SK-N-SH (cell line): ENCODE data around the gene BTG4. TPM values are rescaled to one million over a fixed set of nuclear protein-coding genes. Genes with fewer than 3 reads are reported as not detected.

Source experiments
- CTCF ChIA-PET: fragments of 300-600, 350-600 bp; formaldehyde crosslinking; extraction: SDS; loops from one replicate; lab custom pipeline; 2021; lab: Yijun Ruan, JAX
- POLR2A ChIA-PET: fragments of 350-600 bp; sonication (Branson Sonifier 250); formaldehyde crosslinking; extraction: SDS; loops from one replicate; lab custom pipeline; 2020; ENCODE audit warnings: antibody characterized with exemption, inconsistent platforms; lab: Yijun Ruan, JAX
- DNase-seq: peaks from one replicate; pipeline ENCODE4 v3.0.0; 2012
- H2AFZ ChIP-seq: fragments of 200-600 bp; sonication (generic); 2 replicates; pipeline ENCODE4 v1.8.1; 2016; ENCODE audit warnings: antibody characterized with exemption, mild to moderate bottlenecking, low read depth
- H3F3A ChIP-seq: fragments of 200-600 bp; sonication (generic); replicated peaks from 2 replicates; pipeline ENCODE3; 2016; ENCODE audit warnings: antibody characterized with exemption, mild to moderate bottlenecking; ENCODE audit not compliant: insufficient read depth
- H3K27ac ChIP-seq, 2 experiments: fragments of 200-500 bp in 1 of 2; fragments of 200-600 bp in 1 of 2; sonication (Bioruptor generic) in 1 of 2; sonication (generic), shearing (Covaris generic) in 1 of 2; 2 replicates each; pipeline versions ENCODE4 v1.5.1 to v1.6.1; 2014 to 2016; ENCODE audit warnings: low read depth in 2 of 2, inconsistent platforms in 1 of 2, low read length in 1 of 2, mild to moderate bottlenecking in 1 of 2, mixed read lengths in 1 of 2
- H3K27me3 ChIP-seq: fragments of 200-600 bp; sonication (generic), shearing (Covaris generic); 2 replicates; pipeline ENCODE4 v1.6.1; 2016; ENCODE audit warnings: mixed run types; ENCODE audit not compliant: insufficient read depth
- H3K36me3 ChIP-seq, 2 experiments: fragments of 200-500 bp in 1 of 2; fragments of 200-600 bp in 1 of 2; sonication (Bioruptor generic) in 1 of 2; sonication (generic) in 1 of 2; replicated peaks in 1 of 2; 2 replicates each; pipeline versions ENCODE3 to v1.5.1; 2014 to 2016; ENCODE audit warnings: low read length in 1 of 2, mild to moderate bottlenecking in 1 of 2; ENCODE audit not compliant: insufficient read depth in 2 of 2, control insufficient read depth in 1 of 2
- H3K4me1 ChIP-seq, 2 experiments: fragments of 200-500 bp in 1 of 2; fragments of 200-600 bp in 1 of 2; sonication (Bioruptor generic) in 1 of 2; sonication (generic), shearing (Covaris generic) in 1 of 2; 2 replicates each; pipeline versions ENCODE4 v1.5.1 to v1.6.1; 2014 to 2016; ENCODE audit warnings: low read depth in 1 of 2, low read length in 1 of 2, mixed run types in 1 of 2; ENCODE audit not compliant: insufficient read depth in 2 of 2, control insufficient read depth in 1 of 2
- H3K4me2 ChIP-seq: fragments of 200-600 bp; sonication (generic), shearing (Covaris generic); 2 replicates; pipeline ENCODE4 v1.6.1; 2017; ENCODE audit warnings: mixed run types
- H3K4me3 ChIP-seq, 2 experiments: fragments of 200-500 bp in 1 of 2; fragments of 200-600 bp in 1 of 2; sonication (Bioruptor generic) in 1 of 2; sonication (generic), shearing (Covaris generic) in 1 of 2; 2 replicates each; pipeline versions ENCODE4 v1.5.1 to v1.8.1; 2014 to 2016; ENCODE audit warnings: low read depth in 2 of 2, inconsistent platforms in 1 of 2, low read length in 1 of 2, mild to moderate bottlenecking in 1 of 2, mixed read lengths in 1 of 2, moderate library complexity in 1 of 2
- H3K79me2 ChIP-seq: fragments of 200-600 bp; sonication (generic); 2 replicates; pipeline ENCODE4 v1.8.1; 2017; ENCODE audit warnings: mild to moderate bottlenecking; ENCODE audit not compliant: insufficient read depth
- H3K9ac ChIP-seq: fragments of 200-600 bp; sonication (generic); 2 replicates; pipeline ENCODE4 v1.6.1; 2017; ENCODE audit warnings: mixed run types
- H3K9me2 ChIP-seq: fragments of 200-600 bp; sonication (generic); 2 replicates; pipeline ENCODE4 v1.6.1; 2017; ENCODE audit warnings: mixed run types
- H3K9me3 ChIP-seq: fragments of 200-600 bp; sonication (generic); 2 replicates; pipeline ENCODE4 v1.6.1; 2017; ENCODE audit warnings: mixed run types, mild to moderate bottlenecking, moderate library complexity
- H4K20me1 ChIP-seq: fragments of 200-600 bp; sonication (generic); 2 replicates; pipeline ENCODE4 v1.6.1; 2017; ENCODE audit warnings: mild to moderate bottlenecking, mixed run types; ENCODE audit not compliant: insufficient read depth
- ELF1 ChIP-seq: IDR thresholded peaks from 2 replicates; pipeline ENCODE4 v1.4.0; 2012
- EZH2phosphoT487 ChIP-seq: fragments of 200-600 bp; sonication (generic); IDR thresholded peaks from 2 replicates; pipeline ENCODE4 v1.6.1; 2017; ENCODE audit warnings: low read depth, mixed run types, mild to moderate bottlenecking, antibody characterized with exemption, moderate library complexity, borderline replicate concordance
- FOSL2 ChIP-seq: IDR thresholded peaks from 2 replicates; pipeline ENCODE4 v1.4.0; 2012; ENCODE audit warnings: low read depth, mild to moderate bottlenecking, moderate library complexity, borderline replicate concordance
- GABPA ChIP-seq: IDR thresholded peaks from 2 replicates; pipeline ENCODE4 v1.4.0; 2012; ENCODE audit warnings: low read depth, mild to moderate bottlenecking
- GATA2 ChIP-seq: sonication (generic); formaldehyde crosslinking; IDR thresholded peaks from 2 replicates; pipeline ENCODE4 v1.5.0; 2020; ENCODE audit warnings: mild to moderate bottlenecking, missing genetic modification reagents
- JUND ChIP-seq: IDR thresholded peaks from 2 replicates; pipeline ENCODE4 v1.4.0; 2012
- MXI1 ChIP-seq: IDR thresholded peaks from 2 replicates; pipeline ENCODE4 v1.6.1; 2012; ENCODE audit warnings: mild to moderate bottlenecking, low read depth, low read length, improper control_type of control experiment
- POLR2AphosphoS5 ChIP-seq: IDR thresholded peaks from 2 replicates; pipeline ENCODE4 v1.6.1; 2012; ENCODE audit warnings: low read depth, low read length
- RAD21 ChIP-seq: IDR thresholded peaks from 2 replicates; pipeline ENCODE4 v1.6.1; 2012; ENCODE audit warnings: mild to moderate bottlenecking, low read length
- TCF12 ChIP-seq: IDR thresholded peaks from 2 replicates; pipeline ENCODE4 v1.4.0; 2012
- WGBS: methylation state at CpG from one replicate; pipeline ENCODE4 v1.1.6; 2017; ENCODE audit warnings: low lambda C conversion rate; 5-methylcytosine and 5-hydroxymethylcytosine counted together
- polyA plus RNA-seq, 3 experiments: library from polyadenylated mRNA; depleted of rRNA; stranded (reverse); fragments of >200 nt; gene quantifications; 2 replicates each; pipeline ENCODE4 v1.2.3, GENCODE V29; 2012
- TF ChIP-seq, protein P1 (sequence below): fragments of 150-350 bp; IDR thresholded peaks from 2 replicates; pipeline ENCODE4 v1.6.1; 2016; ENCODE audit warnings: mild to moderate bottlenecking, low read depth, low read length
- TF ChIP-seq, protein P2 (sequence below): IDR thresholded peaks from 2 replicates; pipeline ENCODE4 v1.4.0; 2012; ENCODE audit warnings: low read depth, borderline replicate concordance
- TF ChIP-seq, protein P3 (sequence below): fragments of 150-350 bp; IDR thresholded peaks from 2 replicates; pipeline ENCODE4 v1.6.1; 2017; ENCODE audit warnings: antibody characterized with exemption, low read length, low read depth, borderline replicate concordance

Gene BTG4
- polyA plus RNA-seq, 1 of the 3 experiments (the other 2 are of a cell fraction): 0.26 TPM

DNA sequence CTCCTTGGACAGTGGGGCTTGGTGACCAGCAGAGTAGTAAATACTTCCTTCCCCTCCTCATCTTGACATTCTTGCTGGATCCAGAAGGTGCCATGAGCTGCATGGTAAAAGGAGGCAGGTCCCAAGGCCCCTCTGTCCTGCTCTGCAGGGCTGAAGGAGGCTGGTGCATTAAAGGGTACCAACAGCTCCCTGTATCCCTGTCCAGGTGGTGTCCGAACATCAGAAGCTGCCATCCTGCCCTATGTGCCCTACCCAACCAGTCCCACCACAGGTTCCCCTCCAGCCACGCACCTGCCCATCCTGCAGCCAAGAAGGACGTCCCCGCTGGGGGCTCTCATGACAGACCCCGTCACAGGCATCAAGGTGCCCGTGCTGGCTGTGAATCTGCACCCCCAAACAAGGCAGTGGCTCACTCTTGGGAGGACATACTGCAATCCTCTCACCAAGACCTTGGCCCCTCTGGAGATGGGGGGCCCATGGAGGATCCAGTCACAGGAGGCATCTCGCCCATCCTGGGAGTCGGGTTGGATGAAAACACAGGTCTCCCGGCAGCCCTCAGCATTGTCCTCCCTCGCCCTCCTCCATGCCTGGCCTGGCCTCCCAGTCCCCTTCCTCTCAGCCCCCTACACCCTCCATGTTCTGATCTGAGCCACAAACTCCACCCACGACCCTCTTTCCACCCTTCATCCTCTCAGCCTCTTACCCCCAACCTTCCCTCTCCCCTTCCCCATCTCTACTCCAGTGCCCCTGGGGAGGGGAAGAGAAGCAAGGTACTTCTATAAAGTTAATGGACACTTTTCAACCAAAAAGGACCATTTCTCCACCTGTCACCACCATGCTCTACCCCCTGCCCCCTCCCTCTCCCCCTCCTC is 55.1 kb downstream of the BTG4 start:
- Histone ChIP-seq H3K4me1 (no peaks in the 10 kb centered on the region; a peak in 1 of 4 replicates), H3K36me3 (no peaks in the 10 kb centered on the region), H3K9me3 (no peaks in the 10 kb centered on the region), H2AFZ (no peak overlapping the region), H4K20me1 (no peaks in the 10 kb centered on the region), H3K9ac (no peak overlapping the region), H3K79me2 (no peaks in the 10 kb centered on the region), H3K4me2 (no peak overlapping the region), H3K27ac (no peak overlapping the region), H3K4me3 (no peak overlapping the region), H3F3A (peaks cover 5% of the 10 kb centered on the region), H3K27me3 (no peaks in the 10 kb centered on the region), H3K9me2 (no peaks in the 10 kb centered on the region)
- TF ChIP-seq RAD21: no peak
- TF ChIP-seq, protein P1, sequence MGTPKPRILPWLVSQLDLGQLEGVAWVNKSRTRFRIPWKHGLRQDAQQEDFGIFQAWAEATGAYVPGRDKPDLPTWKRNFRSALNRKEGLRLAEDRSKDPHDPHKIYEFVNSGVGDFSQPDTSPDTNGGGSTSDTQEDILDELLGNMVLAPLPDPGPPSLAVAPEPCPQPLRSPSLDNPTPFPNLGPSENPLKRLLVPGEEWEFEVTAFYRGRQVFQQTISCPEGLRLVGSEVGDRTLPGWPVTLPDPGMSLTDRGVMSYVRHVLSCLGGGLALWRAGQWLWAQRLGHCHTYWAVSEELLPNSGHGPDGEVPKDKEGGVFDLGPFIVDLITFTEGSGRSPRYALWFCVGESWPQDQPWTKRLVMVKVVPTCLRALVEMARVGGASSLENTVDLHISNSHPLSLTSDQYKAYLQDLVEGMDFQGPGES: no peak
- TF ChIP-seq, protein P2, sequence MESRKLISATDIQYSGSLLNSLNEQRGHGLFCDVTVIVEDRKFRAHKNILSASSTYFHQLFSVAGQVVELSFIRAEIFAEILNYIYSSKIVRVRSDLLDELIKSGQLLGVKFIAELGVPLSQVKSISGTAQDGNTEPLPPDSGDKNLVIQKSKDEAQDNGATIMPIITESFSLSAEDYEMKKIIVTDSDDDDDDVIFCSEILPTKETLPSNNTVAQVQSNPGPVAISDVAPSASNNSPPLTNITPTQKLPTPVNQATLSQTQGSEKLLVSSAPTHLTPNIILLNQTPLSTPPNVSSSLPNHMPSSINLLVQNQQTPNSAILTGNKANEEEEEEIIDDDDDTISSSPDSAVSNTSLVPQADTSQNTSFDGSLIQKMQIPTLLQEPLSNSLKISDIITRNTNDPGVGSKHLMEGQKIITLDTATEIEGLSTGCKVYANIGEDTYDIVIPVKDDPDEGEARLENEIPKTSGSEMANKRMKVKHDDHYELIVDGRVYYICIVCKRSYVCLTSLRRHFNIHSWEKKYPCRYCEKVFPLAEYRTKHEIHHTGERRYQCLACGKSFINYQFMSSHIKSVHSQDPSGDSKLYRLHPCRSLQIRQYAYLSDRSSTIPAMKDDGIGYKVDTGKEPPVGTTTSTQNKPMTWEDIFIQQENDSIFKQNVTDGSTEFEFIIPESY: no peak
- no peak for TF ChIP-seq MXI1
- TF ChIP-seq FOSL2: no peak
- no peak for TF ChIP-seq ELF1
- TF ChIP-seq JUND: no peak
- TF ChIP-seq GATA2 (CRISPR knock-in tag): no peak
- no peak for TF ChIP-seq GABPA
- no peak for TF ChIP-seq EZH2phosphoT487
- peak; percentile 4 for DNase-seq
- ChIA-PET CTCF (interaction anchor here (1.0 to 3.3 kb wide), 5 partner anchors 10 to 173 kb away, joined by 3 to 26 read pairs (median 5); no protein-coding TSS in a partner anchor), POLR2A (no interaction called here)
- WGBS: 88% methylated on average over 9 of the region's 11 CpGs

DNA sequence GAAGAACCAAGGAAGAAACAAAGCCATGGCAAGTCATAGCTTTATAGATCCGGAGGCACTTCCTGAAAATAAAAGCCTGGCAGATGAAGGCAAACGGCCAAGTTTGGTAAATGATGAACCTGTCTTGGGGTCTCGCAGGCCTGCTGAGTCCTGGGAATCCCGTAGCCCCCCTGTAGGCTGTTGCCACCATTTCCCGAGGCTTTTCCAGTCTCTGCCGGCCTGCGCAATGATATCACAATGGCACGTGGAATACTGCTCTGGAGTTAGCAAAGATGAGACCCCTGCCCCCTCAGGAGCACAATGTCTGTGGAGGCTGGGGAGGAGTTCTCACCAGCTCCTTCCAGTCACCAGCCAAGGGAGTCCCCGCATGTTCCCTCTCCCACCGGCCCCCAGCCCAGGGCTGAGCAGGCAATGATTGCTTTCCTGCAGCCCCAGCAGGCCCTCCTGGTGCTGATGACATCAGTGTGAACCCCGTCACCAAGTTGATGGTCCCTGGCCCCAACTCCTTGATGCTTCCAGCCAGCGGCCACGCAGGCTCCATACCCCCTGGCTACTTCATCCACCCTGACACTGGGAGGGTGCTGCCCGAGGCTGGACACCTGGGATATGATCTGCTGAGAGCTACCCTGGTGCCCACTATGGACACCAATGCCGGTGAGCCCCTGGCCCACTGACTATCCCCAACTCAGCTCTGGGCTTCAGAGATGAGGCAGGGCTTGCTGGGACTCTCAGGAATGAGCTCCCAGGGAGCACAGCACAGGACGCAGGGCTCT is 55.9 kb downstream of the BTG4 start:
- Histone ChIP-seq H3K4me2 (no peak overlapping the region), H3K27ac (no peak overlapping the region), H3K79me2 (no peaks in the 10 kb centered on the region), H3K4me3 (no peak overlapping the region), H3K9me3 (no peaks in the 10 kb centered on the region)
- CTCF ChIA-PET: interaction anchor here (1.0 to 3.3 kb wide), 6 partner anchors 9 to 172 kb away, joined by 3 to 26 read pairs (median 11); no protein-coding TSS in a partner anchor
- DNase-seq: peak; percentile 7
- TF ChIP-seq, protein P3, sequence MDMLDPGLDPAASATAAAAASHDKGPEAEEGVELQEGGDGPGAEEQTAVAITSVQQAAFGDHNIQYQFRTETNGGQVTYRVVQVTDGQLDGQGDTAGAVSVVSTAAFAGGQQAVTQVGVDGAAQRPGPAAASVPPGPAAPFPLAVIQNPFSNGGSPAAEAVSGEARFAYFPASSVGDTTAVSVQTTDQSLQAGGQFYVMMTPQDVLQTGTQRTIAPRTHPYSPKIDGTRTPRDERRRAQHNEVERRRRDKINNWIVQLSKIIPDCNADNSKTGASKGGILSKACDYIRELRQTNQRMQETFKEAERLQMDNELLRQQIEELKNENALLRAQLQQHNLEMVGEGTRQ: no peak
- TF ChIP-seq POLR2AphosphoS5: no peak
- no peak for TF ChIP-seq TCF12
- no peak for TF ChIP-seq EZH2phosphoT487
- no peak for TF ChIP-seq MXI1
- TF ChIP-seq, all 33 proteins: peak for 0
- Histone ChIP-seq H2AFZ (no peak overlapping the region), H3K9ac (no peak overlapping the region), H3K27me3 (no peaks in the 10 kb centered on the region), H3F3A (peaks cover 5% of the 10 kb centered on the region), H3K36me3 (no peaks in the 10 kb centered on the region), H4K20me1 (no peaks in the 10 kb centered on the region), H3K4me1 (peaks cover 0 to 6% of the 10 kb centered on the region in 2 experiments; a peak in 2 of 4 replicates), H3K9me2 (no peaks in the 10 kb centered on the region)
- 80% methylated on average over 10 of the region's 16 CpGs for WGBS
- POLR2A ChIA-PET: no interaction called here
